GM23338 (cell line): ENCODE measurements around the gene ZBTB22. TPM values are rescaled to one million over a fixed set of nuclear protein-coding genes. Genes with fewer than 3 reads are reported as not detected.

ENCODE experiments used
- ATAC-seq: fragments of 200-7000 bp; cut with Tn5 transposase; 3 replicates; pipeline ENCODE4 v1.9.1; 2020
- DNase-seq: peaks from one replicate; pipeline ENCODE4 v3.0.0-alpha.2; 2015; ENCODE audit warnings: low spot score
- H2AFZ ChIP-seq: fragments of 200-600 bp; sonication (generic); 2 replicates; pipeline ENCODE4 v1.8.0; 2016; ENCODE audit warnings: antibody characterized with exemption, mild to moderate bottlenecking, moderate library complexity
- H3F3A ChIP-seq: fragments of 200-600 bp; sonication (generic); replicated peaks from 2 replicates; pipeline ENCODE4 v1.8.0; 2017; ENCODE audit warnings: antibody characterized with exemption, mixed run types, low read depth
- H3K27ac ChIP-seq: fragments of 200-600 bp; sonication (generic); 2 replicates; pipeline ENCODE4 v1.6.1; 2016; ENCODE audit warnings: low read depth
- H3K27me3 ChIP-seq: fragments of 200-600 bp; sonication (generic); 2 replicates; pipeline ENCODE4 v1.8.0; 2016; ENCODE audit warnings: mild to moderate bottlenecking, mixed run types, moderate library complexity; ENCODE audit not compliant: insufficient read depth
- H3K36me3 ChIP-seq: fragments of 200-600 bp; sonication (generic); 2 replicates; pipeline ENCODE4 v1.8.0; 2016; ENCODE audit warnings: mild to moderate bottlenecking; ENCODE audit not compliant: insufficient read depth
- H3K4me1 ChIP-seq: fragments of 200-600 bp; sonication (generic); 2 replicates; pipeline ENCODE4 v1.8.0; 2016; ENCODE audit warnings: mild to moderate bottlenecking, moderate library complexity; ENCODE audit not compliant: insufficient read depth
- H3K4me2 ChIP-seq: fragments of 200-600 bp; sonication (generic); 2 replicates; pipeline ENCODE4 v1.7.1; 2017; ENCODE audit warnings: mixed run types
- H3K4me3 ChIP-seq: fragments of 200-600 bp; sonication (generic); 2 replicates; pipeline ENCODE4 v1.6.1; 2016; ENCODE audit warnings: mixed run types
- H3K79me2 ChIP-seq: fragments of 200-600 bp; sonication (generic); replicated peaks from 2 replicates; pipeline ENCODE4 v1.8.0; 2017; ENCODE audit warnings: mild to moderate bottlenecking; ENCODE audit not compliant: insufficient read depth
- H3K9me2 ChIP-seq: fragments of 200-600 bp; sonication (generic); 2 replicates; pipeline ENCODE4 v1.8.0; 2017; ENCODE audit not compliant: insufficient read depth
- H4K20me1 ChIP-seq: fragments of 200-600 bp; sonication (generic); replicated peaks from 2 replicates; pipeline ENCODE4 v1.8.0; 2017; ENCODE audit warnings: mild to moderate bottlenecking; ENCODE audit not compliant: insufficient read depth
- H3K27ac Mint-ChIP-seq: 2 replicates; pipeline ENCODE4 v1.8.0; 2020; ENCODE audit warnings: inconsistent platforms, mild to moderate bottlenecking, moderate library complexity, mixed read lengths
- H3K27me3 Mint-ChIP-seq: 3 replicates; pipeline ENCODE4 v1.8.0; 2022; ENCODE audit warnings: low read depth, mild to moderate bottlenecking, moderate library complexity, mixed read lengths, inconsistent platforms; ENCODE audit not compliant: insufficient read depth, poor library complexity
- H3K36me3 Mint-ChIP-seq: 3 replicates; pipeline ENCODE4 v1.8.0; 2021; ENCODE audit warnings: low read depth, mild to moderate bottlenecking, inconsistent platforms, moderate library complexity, mixed read lengths
- H3K4me1 Mint-ChIP-seq: 3 replicates; pipeline ENCODE4 v1.8.0; 2020; ENCODE audit warnings: mild to moderate bottlenecking, inconsistent platforms, mixed read lengths
- H3K4me3 Mint-ChIP-seq: 3 replicates; pipeline ENCODE4 v1.8.0; 2021; ENCODE audit warnings: moderate library complexity, mild to moderate bottlenecking, inconsistent platforms, mixed read lengths
- H3K9me3 Mint-ChIP-seq: 3 replicates; pipeline ENCODE4 v1.8.0; 2020; ENCODE audit warnings: moderate library complexity, mild to moderate bottlenecking, inconsistent platforms, mixed read lengths
- CREB1 ChIP-seq: fragments of 250-450 bp; sonication (Bioruptor Pico); IDR thresholded peaks from 2 replicates; pipeline ENCODE4 v1.5.0; 2020; ENCODE audit warnings: low read depth, mild to moderate bottlenecking, moderate library complexity
- CTCF ChIP-seq, 2 experiments: fragments of 200-600 bp in 1 of 2; sonication (generic) in 1 of 2; conservative IDR thresholded peaks; 2 replicates each; pipeline versions ENCODE4 v1.5.1 to v1.6.1; 2016 to 2017; ENCODE audit warnings: antibody characterized with exemption in 2 of 2, low read depth in 2 of 2, mild to moderate bottlenecking in 2 of 2, moderate library complexity in 1 of 2
- EZH2 ChIP-seq: fragments of 200-600 bp; sonication (generic); IDR thresholded peaks from one replicate; pipeline ENCODE4 v1.8.0; 2017; ENCODE audit warnings: antibody characterized with exemption, mild to moderate bottlenecking, low read depth; ENCODE audit not compliant: unreplicated experiment
- EZH2phosphoT487 ChIP-seq: fragments of 200-600 bp; sonication (generic); IDR thresholded peaks from one replicate; pipeline ENCODE4 v1.8.1; 2018; ENCODE audit warnings: antibody characterized with exemption; ENCODE audit not compliant: unreplicated experiment
- JUNB ChIP-seq: IDR thresholded peaks from one replicate; pipeline ENCODE4 v1.6.1; 2016; ENCODE audit warnings: antibody characterized with exemption; ENCODE audit not compliant: unreplicated experiment
- NANOG ChIP-seq: IDR thresholded peaks from 2 replicates; pipeline ENCODE4 v1.6.1; 2016; ENCODE audit warnings: antibody characterized with exemption, borderline replicate concordance
- POLR2AphosphoS5 ChIP-seq: IDR thresholded peaks from 2 replicates; pipeline ENCODE4 v1.6.1; 2016; ENCODE audit warnings: antibody characterized with exemption, low read depth
- REST ChIP-seq: IDR thresholded peaks from one replicate; pipeline ENCODE4 v1.6.1; 2018; ENCODE audit warnings: antibody characterized with exemption; ENCODE audit not compliant: unreplicated experiment
- STAT1 ChIP-seq: IDR thresholded peaks from one replicate; pipeline ENCODE4 v1.6.1; 2016; ENCODE audit warnings: antibody characterized with exemption; ENCODE audit not compliant: unreplicated experiment
- ZNF114 ChIP-seq: fragments of 250-450 bp; sonication (Bioruptor Pico); IDR thresholded peaks from 2 replicates; pipeline ENCODE4 v1.5.0; 2020; ENCODE audit warnings: mild to moderate bottlenecking, moderate library complexity
- ZNF331 ChIP-seq: fragments of 250-450 bp; sonication (Bioruptor Pico); IDR thresholded peaks from 2 replicates; pipeline ENCODE4 v1.5.0; 2020; ENCODE audit warnings: low read depth, mild to moderate bottlenecking, moderate library complexity
- ZNF462 ChIP-seq: fragments of 250-450 bp; sonication (Bioruptor Pico); IDR thresholded peaks from 2 replicates; pipeline ENCODE4 v1.5.0; 2020; ENCODE audit warnings: mild to moderate bottlenecking, moderate library complexity
- polyA plus RNA-seq: library from polyadenylated mRNA; unstranded; fragments of >200 nt; fragmentation: Nextera tagmentation; extraction: Ambion mirVana; gene quantifications from 2 replicates; pipeline ENCODE4 v1.2.1, GENCODE V29; 2016
- total RNA-seq: library from RNA; depleted of rRNA; stranded (reverse); fragments of >200 nt; shearing (Covaris generic); gene quantifications from 2 replicates; pipeline ENCODE4 v1.2.3, GENCODE V29; 2014
- TF ChIP-seq, protein P1 (sequence below): IDR thresholded peaks from 2 replicates; pipeline ENCODE4 v1.6.1; 2016; ENCODE audit warnings: antibody characterized with exemption

The ZBTB22 gene
- total and polyA plus RNA-seq, 2 experiments from 2014 or later = 3.9 to 7.7 TPM

DNA sequence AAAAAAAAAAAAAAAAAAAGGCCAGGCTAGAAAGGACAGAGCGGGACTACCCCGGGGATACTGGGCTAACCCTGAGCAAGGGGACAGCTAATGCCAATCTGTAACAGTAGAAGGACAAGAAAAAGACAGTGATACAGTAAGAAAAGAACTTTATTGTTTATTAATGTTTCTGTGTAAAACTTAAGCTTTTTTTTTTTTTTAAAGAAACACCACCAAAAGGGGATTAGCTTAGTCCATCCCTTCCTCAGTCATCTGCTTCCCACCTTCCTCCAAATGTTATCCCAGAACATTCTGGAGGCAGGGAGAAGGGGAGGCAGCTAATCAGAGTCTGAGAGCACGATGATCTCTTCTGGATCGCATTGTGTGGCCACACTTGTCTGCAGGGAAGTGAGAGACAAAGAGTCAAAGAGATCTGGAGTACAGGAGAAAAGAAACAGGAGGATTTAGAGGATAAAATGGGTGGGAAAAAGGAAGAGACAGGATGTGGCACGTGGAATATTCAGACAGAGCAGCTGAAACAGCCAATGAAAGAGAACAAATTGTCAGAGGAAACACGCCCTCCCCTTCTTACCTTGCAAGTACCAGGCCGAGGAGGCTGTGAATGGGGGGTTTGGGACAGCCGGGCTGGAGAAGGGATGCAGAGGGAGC is 1.0 kb upstream of the ZBTB22 start:
- Mint-ChIP-seq H3K4me1 (peaks cover 66% of the 10 kb centered on the region), H3K4me3 (peak overlapping the region; percentile 93), H3K9me3 (no peaks in the 10 kb centered on the region; the same call in 1 of the 3 replicates), H3K27me3 (peaks cover 22% of the 10 kb centered on the region), H3K27ac (peak overlapping the region; percentile 98), H3K36me3 (peaks cover 42% of the 10 kb centered on the region)
- Histone ChIP-seq H3K4me2 (peak overlapping the region; percentile 58), H4K20me1 (peaks cover 11% of the 10 kb centered on the region), H3K27me3 (no peaks in the 10 kb centered on the region), H3K79me2 (peaks cover 36% of the 10 kb centered on the region), H3K9me2 (no peaks in the 10 kb centered on the region), H2AFZ (no peak overlapping the region), H3F3A (peaks cover 20% of the 10 kb centered on the region), H3K4me3 (peak overlapping the region; percentile 51), H3K36me3 (peaks cover 14% of the 10 kb centered on the region), H3K4me1 (peaks cover 40% of the 10 kb centered on the region), H3K27ac (peak overlapping the region; percentile 86)
- TF ChIP-seq ZNF331 (no peak), CTCF (conservative IDR thresholded peaks at IDR 0.05; ENCODE audit: low read depth in 2 of 2) (no peak), STAT1 (no peak), JUNB (no peak), ZNF462 (no peak), CREB1 (CRISPR knock-in tag) (no peak), POLR2AphosphoS5 (no peak), ZNF114 (CRISPR knock-in tag) (no peak), EZH2 (no peak), REST (no peak), NANOG (no peak), EZH2phosphoT487 (no peak)
- TF ChIP-seq, protein P1, sequence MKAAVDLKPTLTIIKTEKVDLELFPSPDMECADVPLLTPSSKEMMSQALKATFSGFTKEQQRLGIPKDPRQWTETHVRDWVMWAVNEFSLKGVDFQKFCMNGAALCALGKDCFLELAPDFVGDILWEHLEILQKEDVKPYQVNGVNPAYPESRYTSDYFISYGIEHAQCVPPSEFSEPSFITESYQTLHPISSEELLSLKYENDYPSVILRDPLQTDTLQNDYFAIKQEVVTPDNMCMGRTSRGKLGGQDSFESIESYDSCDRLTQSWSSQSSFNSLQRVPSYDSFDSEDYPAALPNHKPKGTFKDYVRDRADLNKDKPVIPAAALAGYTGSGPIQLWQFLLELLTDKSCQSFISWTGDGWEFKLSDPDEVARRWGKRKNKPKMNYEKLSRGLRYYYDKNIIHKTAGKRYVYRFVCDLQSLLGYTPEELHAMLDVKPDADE = no peak
- ATAC-seq = no peak
- no peak for DNase-seq
